Lung (tissue), 12 donors: ENCODE measurements around the gene MYCN. TPM values are rescaled to one million over a fixed set of nuclear protein-coding genes. Genes with fewer than 3 reads are reported as not detected.

Source experiments
- ATAC-seq: fragments of 200-7000 bp; cut with Tn5 transposase; one replicate; pipeline ENCODE4 v1.9.1; 2020; ENCODE audit warnings: moderate number of reproducible peaks; ENCODE audit not compliant: insufficient read depth, low FRiP score
- DNase-seq, 3 donors: peaks; one replicate each; pipeline ENCODE4 v3.0.0-alpha.2; 2013 to 2017
- H3K27ac ChIP-seq, 2 donors: one replicate each; pipeline ENCODE4 v1.5.1; 2013; ENCODE audit warnings: mild to moderate bottlenecking in 2 of 2, moderate library complexity in 2 of 2, control low read depth in 1 of 2, inconsistent platforms in 1 of 2, low read depth in 1 of 2, low read length in 1 of 2
- H3K27me3 ChIP-seq, 3 donors: one replicate each; pipeline ENCODE4 v1.5.1; 2013; ENCODE audit warnings: low read length in 2 of 3; ENCODE audit not compliant: control insufficient read depth in 3 of 3, insufficient read depth in 3 of 3
- H3K36me3 ChIP-seq, 4 donors: one replicate each; pipeline ENCODE4 v1.5.1; 2013; ENCODE audit warnings: low read length in 4 of 4, mild to moderate bottlenecking in 1 of 4, moderate library complexity in 1 of 4; ENCODE audit not compliant: control insufficient read depth in 4 of 4, insufficient read depth in 4 of 4
- H3K4me1 ChIP-seq, 5 donors: one replicate each; pipeline ENCODE4 v1.5.1; 2013; ENCODE audit warnings: low read length in 5 of 5, mild to moderate bottlenecking in 2 of 5, moderate library complexity in 1 of 5; ENCODE audit not compliant: control insufficient read depth in 5 of 5, insufficient read depth in 5 of 5
- H3K4me3 ChIP-seq: one replicate; pipeline ENCODE4 v1.5.1; 2013; ENCODE audit warnings: mild to moderate bottlenecking, control low read depth, moderate library complexity
- H3K9ac ChIP-seq, 2 donors: one replicate each; pipeline ENCODE4 v1.5.1; 2013; ENCODE audit warnings: low read length in 2 of 2, control low read depth in 1 of 2; ENCODE audit not compliant: insufficient read depth in 1 of 2
- H3K9me3 ChIP-seq, 4 donors: one replicate each; pipeline ENCODE4 v1.5.1; 2013; ENCODE audit warnings: low read length in 3 of 4, mild to moderate bottlenecking in 1 of 4, moderate library complexity in 1 of 4; ENCODE audit not compliant: control insufficient read depth in 4 of 4, insufficient read depth in 3 of 4
- WGBS, 2 donors: extraction: QIAGEN DNeasy Blood & Tissue Kit; methylation state at CpG; one replicate each; pipeline ENCODE4 v1.1.7; 2013; 5-methylcytosine and 5-hydroxymethylcytosine counted together
- polyA plus RNA-seq, 2 donors: library from polyadenylated mRNA; stranded (reverse); fragments of 200-250 nt; gene quantifications; one replicate each; pipeline ENCODE4 v1.2.1, GENCODE V29; 2013
- total RNA-seq, 2 donors: library from RNA; depleted of rRNA in 1 of 2; stranded (reverse); fragments of >200 nt in 1 of 2; gene quantifications; one replicate each; pipeline ENCODE4 v1.2.1, GENCODE V29; 2014 to 2021
- TF ChIP-seq, protein P1 (sequence below): IDR thresholded peaks from 2 replicates; pipeline ENCODE4 v1.5.1; 2012; ENCODE audit warnings: mild to moderate bottlenecking; ENCODE audit errors: control extremely low read depth, extremely low read depth
- donor health status: control.
- donor health status: control.
- donor health status: Bipolar disorder and iron deficiency.
- donor health status: healthy.
- donor health status: DM: yes; HTN: yes; CAD: no.

The MYCN gene
- total and polyA plus RNA-seq, 4 donors: 0.16 to 5.2 (median 0.36) TPM

GRCh38 chr2:15992457-15993231, 52.3 kb downstream of the MYCN start:
- H3K9me3 ChIP-seq: no peaks in the 10 kb centered on the region
- H3K4me1 ChIP-seq: peaks cover 0 to 12% (median 0%) of the 10 kb centered on the region in 5 donors
- no peaks in the 10 kb centered on the region for H3K27me3 ChIP-seq
- H3K27ac ChIP-seq: no peak overlapping the region
- WGBS, 2 donors: 81 to 95% methylated on average over 10 of the region's 10 CpGs
- no peak overlapping the region for H3K9ac ChIP-seq
- no peak for DNase-seq
- H3K4me3 ChIP-seq: no peak overlapping the region
- H3K36me3 ChIP-seq: no peaks in the 10 kb centered on the region
- TF ChIP-seq, protein P1, sequence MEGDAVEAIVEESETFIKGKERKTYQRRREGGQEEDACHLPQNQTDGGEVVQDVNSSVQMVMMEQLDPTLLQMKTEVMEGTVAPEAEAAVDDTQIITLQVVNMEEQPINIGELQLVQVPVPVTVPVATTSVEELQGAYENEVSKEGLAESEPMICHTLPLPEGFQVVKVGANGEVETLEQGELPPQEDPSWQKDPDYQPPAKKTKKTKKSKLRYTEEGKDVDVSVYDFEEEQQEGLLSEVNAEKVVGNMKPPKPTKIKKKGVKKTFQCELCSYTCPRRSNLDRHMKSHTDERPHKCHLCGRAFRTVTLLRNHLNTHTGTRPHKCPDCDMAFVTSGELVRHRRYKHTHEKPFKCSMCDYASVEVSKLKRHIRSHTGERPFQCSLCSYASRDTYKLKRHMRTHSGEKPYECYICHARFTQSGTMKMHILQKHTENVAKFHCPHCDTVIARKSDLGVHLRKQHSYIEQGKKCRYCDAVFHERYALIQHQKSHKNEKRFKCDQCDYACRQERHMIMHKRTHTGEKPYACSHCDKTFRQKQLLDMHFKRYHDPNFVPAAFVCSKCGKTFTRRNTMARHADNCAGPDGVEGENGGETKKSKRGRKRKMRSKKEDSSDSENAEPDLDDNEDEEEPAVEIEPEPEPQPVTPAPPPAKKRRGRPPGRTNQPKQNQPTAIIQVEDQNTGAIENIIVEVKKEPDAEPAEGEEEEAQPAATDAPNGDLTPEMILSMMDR: no peak
- no peak for ATAC-seq

DNA sequence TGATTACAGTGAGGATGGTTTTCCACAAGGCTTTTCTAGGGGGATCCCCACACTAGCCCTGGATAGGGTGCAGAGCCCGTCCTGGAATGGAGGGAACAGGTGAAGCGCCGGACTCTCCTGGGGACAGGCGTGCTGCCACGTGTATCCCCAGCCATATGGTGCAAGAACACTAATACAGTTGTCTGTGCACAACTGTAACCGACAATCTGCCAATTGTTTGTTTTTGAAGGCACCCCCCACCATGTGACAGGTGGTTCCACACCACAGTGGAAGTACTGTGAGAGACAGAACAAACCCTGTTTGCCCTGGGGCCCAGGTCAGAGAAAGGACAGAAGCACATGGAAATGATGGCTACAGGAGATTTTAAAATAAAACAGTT, 52.9 kb downstream of the MYCN start:
- H3K9ac ChIP-seq: no peak overlapping the region
- no peak overlapping the region for H3K4me3 ChIP-seq
- no peaks in the 10 kb centered on the region for H3K27me3 ChIP-seq
- TF ChIP-seq, protein P1: no peak
- no peaks in the 10 kb centered on the region for H3K36me3 ChIP-seq
- no peaks in the 10 kb centered on the region for H3K9me3 ChIP-seq
- ATAC-seq (no peak), DNase-seq (no peak)
- peaks cover 0 to 12% (median 0%) of the 10 kb centered on the region in 5 donors for H3K4me1 ChIP-seq
- WGBS, 2 donors: 79 to 90% methylated on average over 6 of the region's 6 CpGs
- H3K27ac ChIP-seq: no peak overlapping the region

DNA sequence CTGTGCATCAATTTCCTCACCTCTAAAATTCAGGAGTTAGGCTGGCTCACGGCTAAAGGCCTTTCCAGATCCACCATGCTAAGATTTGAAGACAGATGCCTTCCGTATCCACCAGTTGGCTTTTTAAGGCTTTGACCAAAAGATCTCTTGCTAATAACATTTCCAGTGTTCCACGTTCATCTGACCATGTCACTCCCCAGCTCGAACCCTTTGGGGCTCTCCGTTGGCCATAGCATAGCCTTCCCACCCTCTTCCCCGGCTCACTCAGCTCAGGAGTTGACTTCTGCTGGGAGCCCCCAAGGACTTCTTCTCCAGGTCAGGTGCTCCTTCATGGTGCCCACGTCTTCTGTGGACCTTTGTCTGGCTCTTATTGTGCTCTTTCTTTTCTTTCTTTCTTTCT, 53.3 kb downstream of the MYCN start:
- ATAC-seq (no peak), DNase-seq (no peak)
- Histone ChIP-seq H3K9me3 (no peaks in the 10 kb centered on the region), H3K4me3 (no peak overlapping the region), H3K4me1 (peaks cover 0 to 12% (median 0%) of the 10 kb centered on the region in 5 donors), H3K27ac (no peak overlapping the region), H3K36me3 (no peaks in the 10 kb centered on the region), H3K9ac (no peak overlapping the region), H3K27me3 (no peaks in the 10 kb centered on the region)
- 93 to 97% methylated on average over 7 of the region's 7 CpGs for WGBS, 2 donors
- TF ChIP-seq, protein P1: no peak
